Measurements from ENCODE around the gene DUSP12.

DUSP12 gene, protein sequence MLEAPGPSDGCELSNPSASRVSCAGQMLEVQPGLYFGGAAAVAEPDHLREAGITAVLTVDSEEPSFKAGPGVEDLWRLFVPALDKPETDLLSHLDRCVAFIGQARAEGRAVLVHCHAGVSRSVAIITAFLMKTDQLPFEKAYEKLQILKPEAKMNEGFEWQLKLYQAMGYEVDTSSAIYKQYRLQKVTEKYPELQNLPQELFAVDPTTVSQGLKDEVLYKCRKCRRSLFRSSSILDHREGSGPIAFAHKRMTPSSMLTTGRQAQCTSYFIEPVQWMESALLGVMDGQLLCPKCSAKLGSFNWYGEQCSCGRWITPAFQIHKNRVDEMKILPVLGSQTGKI

GRCh38 chr1:161749509-161750407, at the start of gene DUSP12:
Gene DUSP12 (plus strand): TSS chr1:161749786. CDS start chr1:161749802, 16 bp downstream.
- in situ Hi-C loops (cut with HindIII; ENCODE audit: low sequenced_read_pairs), result loop anchor here (5.0 to 25.0 kb wide), 3 partner anchors 42 to 265 kb away; partner anchors contain the start of genes FCGR3B and FCRLA

GRCh38 chr1:161702250-161702649, 47.3 kb upstream of the DUSP12 start:
- in situ Hi-C loops (cut with HindIII; ENCODE audit: low sequenced_read_pairs), result no loop called here

GRCh38 chr1:161705537-161705936, 44.0 kb upstream of the DUSP12 start:
- in situ Hi-C loops (cut with HindIII; ENCODE audit: low sequenced_read_pairs), result loop anchor here (5.0 kb wide), 1 partner anchor 42 kb away; the partner anchor contains the start of gene DUSP12

GRCh38 chr1:161706113-161706481, 43.5 kb upstream of the DUSP12 start:
- in situ Hi-C loops (cut with HindIII; ENCODE audit: low sequenced_read_pairs), result loop anchor here (5.0 kb wide), 1 partner anchor 41 kb away; the partner anchor contains the start of gene DUSP12

GRCh38 chr1:161706482-161707347, 42.9 kb upstream of the DUSP12 start, which contains the start of gene FCRLA:
Gene FCRLA (plus strand): TSS chr1:161707229. CDS start chr1:161707265, 36 bp downstream.
- in situ Hi-C loops (cut with HindIII; ENCODE audit: low sequenced_read_pairs), result loop anchor here (5.0 kb wide), 1 partner anchor 41 kb away; the partner anchor contains the start of gene DUSP12

GRCh38 chr1:161707503-161707902, 42.1 kb upstream of the DUSP12 start:
- in situ Hi-C loops (cut with HindIII; ENCODE audit: low sequenced_read_pairs), result loop anchor here (5.0 kb wide), 1 partner anchor 40 kb away; the partner anchor contains the start of gene DUSP12

DNA sequence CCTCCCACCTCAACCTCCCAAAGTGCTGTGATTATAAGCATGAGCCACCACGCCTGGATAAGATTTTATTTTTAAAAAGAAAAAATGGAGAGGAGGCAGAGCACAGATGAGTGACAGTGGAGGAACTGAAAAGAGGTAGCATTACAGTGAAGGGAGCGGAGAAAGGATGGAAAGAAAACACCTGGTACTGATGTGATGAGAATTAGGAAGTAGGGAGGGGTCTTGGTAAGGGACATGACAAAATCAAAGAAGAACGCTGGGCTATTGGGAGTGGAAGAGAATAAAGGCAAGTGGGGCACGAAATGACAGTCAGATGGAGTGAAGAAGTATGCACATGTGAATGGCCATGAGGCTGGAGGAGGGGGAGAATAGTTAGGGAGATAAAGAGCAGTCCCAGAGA, 40.2 kb upstream of the DUSP12 start:
- in situ Hi-C loops (cut with HindIII; ENCODE audit: low sequenced_read_pairs), result loop anchor here (5.0 kb wide), 1 partner anchor 38 kb away; the partner anchor contains the start of gene DUSP12

GRCh38 chr1:161710560-161710959, 39.0 kb upstream of the DUSP12 start:
- in situ Hi-C loops (cut with HindIII; ENCODE audit: low sequenced_read_pairs), result no loop called here

DNA sequence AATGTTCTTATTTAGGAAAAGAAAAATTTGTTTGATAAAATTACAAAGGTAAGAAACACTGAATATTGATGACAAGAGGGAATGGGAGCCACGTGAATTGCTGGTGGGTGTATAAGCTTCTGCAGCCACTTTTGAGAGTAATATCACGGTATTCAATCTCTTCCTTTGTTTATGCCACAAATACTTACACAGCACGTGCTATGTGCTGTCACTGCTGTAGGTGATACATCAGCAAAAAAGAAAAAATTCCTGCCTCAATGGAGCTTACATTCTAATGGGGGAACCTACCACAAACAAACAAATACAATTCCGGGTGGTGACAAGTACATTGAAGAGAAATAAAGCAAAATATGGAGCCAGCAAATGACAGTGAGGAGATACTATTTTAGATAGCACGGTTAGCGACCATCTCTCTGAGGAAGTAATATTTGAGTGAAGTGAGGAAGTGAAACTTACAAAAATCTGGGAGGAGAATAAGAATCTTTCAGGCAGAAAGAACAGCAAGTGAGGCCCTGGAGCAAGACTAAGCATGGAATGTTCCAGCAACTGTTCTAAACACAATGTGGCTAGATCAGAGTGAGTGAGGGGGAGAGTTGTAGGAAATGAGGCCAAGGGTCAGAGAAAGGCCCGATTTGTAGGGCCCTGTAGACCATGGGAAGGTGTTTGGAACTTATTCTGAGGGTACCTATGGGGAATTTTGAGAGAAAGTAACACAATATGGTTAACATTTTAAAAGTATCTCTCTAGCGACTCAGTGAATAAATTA, 30.8 kb upstream of the DUSP12 start:
- in situ Hi-C loops (cut with HindIII; ENCODE audit: low sequenced_read_pairs), result no loop called here

DNA sequence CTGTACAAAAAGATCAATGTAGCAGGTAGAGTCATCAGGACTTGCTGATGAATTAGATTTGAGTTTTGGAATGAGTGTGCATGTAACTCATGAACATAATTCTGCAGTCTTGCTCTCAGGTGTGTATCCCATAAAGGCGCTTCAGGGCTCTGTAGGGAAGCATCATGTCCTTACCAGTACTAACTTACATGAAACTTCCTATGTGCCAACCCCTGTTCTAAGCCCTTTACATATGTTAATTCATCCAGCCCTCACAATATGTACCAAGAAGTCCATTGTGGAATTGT, 30.3 kb upstream of the DUSP12 start:
- in situ Hi-C loops (cut with HindIII; ENCODE audit: low sequenced_read_pairs), result no loop called here

DNA sequence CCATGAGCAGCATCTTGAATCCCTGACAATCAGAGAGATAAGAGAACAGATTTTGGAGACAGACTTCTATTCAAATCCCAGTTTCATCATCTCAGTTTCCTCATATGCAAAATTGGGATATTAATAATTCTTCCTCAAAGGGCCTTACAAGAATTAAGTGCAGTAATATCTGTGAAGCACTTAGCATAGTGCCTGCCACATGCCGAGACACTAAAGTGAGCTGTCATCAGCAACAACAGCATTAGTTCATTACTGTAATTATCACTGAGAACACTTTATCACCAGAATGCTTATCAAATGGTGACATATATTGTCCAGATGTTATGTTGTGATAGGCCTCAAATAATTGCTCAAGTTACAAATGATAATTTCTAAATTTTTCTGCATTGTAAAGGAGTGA, 29.2 kb upstream of the DUSP12 start:
- in situ Hi-C loops (cut with HindIII; ENCODE audit: low sequenced_read_pairs), result no loop called here

DNA sequence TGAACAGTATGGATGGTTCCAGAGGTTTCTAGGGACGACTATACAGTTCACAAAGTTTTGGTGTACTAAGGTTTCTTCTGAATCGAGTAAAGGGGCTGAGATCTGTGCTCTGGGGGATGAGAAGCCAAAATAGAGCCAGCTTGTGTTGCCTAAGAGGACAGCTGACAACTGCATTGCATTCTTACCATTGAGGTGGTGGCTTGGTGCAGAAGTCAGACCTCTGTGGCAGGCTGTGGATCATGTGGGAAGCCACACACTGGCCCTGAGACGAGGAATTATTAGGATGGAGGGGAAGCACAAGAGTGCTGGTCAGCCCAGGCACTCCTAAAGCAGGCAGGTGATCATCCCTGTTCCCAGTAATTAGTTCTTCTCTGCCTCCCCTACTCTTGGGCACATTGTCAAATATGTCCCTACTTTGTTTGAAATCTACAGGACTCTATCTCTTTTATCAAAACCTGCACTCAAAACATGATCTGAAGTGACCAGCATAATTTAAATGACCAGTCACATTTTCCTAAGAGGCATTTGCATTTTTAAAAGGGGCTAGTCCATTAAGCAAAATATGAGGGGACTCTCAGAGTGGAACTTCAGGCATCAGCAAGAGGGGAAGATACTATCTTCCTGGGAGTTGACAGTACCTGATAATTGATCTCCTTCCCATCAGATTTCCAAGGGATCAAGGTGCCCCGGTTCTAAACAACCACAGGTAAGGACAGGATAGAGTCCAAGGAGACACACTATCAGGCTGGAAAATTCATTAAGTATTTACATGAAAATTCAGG, 28.4 kb upstream of the DUSP12 start, which contains the start of gene FCRLB:
TSS of gene FCRLB (plus strand) at position 589 of the 782 bp plus-strand sequence. CDS start 1,129 bp downstream, outside the sequence.
- in situ Hi-C loops (cut with HindIII; ENCODE audit: low sequenced_read_pairs), result no loop called here

GRCh38 chr1:161721738-161722343, 27.7 kb upstream of the DUSP12 start:
- in situ Hi-C loops (cut with HindIII; ENCODE audit: low sequenced_read_pairs), result no loop called here

DNA sequence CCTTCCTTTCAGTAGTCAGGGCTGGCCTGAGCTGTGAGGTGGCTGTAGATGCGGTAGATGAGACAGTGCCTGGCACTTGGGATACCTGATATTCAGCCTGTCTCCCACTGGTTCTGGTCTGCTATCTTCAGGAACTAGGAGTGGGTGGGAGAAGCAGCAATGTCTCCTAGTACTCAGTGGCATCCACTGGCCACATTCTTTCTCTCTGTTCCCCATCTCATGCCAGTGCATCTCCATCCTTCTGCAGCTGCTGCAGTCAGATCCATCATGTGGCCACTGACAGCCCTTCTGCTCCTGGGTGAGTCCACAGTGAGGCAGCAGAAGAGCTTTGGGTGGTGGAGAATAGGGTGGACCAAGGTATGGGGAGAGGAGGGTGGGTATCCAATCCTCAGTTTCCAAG, 27.2 kb upstream of the DUSP12 start:
- in situ Hi-C loops (cut with HindIII; ENCODE audit: low sequenced_read_pairs), result no loop called here

DNA sequence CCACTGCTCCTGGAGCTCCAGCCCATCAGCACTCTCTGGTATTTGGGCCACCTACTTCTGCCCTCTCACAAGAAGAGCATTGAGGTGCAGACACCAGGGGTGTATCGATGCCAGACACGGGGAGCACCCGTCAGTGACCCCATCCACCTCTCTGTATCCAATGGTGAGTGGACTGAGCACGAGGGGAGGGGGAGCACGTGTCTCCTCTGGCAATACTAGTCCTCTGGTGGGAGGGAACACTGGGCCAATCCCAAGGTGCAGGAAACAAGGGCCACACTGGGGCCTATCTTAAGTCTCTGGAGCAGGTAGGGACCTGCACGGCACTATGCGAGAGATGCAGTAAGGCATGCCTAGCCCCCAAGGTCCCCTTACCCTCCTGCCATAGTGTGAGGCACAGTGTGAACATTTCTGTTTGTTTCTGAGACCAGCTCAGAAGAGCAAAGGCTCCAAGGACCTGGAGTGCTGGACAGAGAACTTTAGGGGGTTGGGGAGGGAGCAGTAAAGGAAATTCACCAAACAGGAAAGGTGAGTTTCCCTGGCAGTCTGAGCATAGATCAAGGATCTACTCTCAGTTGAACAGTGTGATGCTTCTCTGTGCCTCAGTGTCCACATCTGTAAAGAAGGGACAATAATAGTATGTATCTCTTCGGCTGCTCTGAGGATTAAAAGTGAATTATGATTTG, 26.0 kb upstream of the DUSP12 start:
- in situ Hi-C loops (cut with HindIII; ENCODE audit: low sequenced_read_pairs), result no loop called here

DNA sequence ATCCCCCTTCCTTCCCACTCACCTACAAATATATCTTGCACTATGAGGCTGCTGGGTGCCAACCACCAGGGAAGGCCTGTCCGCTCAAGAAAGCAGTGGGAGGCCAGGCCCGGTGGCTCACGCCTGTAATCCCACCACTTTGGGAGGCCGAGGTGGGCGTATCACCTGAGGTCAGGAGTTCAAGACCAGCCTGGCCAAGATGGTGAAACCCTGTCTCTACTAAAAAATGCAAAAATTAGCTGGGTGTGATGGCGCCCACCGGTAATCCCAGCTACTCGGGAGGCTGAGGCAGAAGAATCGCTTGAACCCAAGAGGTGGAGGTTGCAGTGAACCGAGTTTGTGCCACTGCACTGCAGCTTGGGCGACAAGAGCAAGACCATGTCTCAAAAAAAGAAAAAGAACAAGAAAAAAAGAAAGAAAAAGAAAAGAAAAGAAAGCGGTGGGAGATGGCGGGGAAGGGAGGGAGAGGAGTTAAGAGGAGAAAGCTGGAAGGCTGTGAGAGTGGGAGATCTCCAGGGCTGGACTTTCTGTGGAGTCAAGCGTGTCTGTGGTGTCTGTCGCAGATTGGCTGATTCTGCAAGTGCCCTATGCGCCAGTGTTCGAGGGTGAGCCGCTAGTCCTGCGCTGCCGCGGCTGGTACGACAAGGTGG, 24.2 kb upstream of the DUSP12 start:
- in situ Hi-C loops (cut with HindIII; ENCODE audit: low sequenced_read_pairs), result loop anchor here (25.0 kb wide), 1 partner anchor 88 kb away; the partner anchor contains the start of gene FCGR3B

DNA sequence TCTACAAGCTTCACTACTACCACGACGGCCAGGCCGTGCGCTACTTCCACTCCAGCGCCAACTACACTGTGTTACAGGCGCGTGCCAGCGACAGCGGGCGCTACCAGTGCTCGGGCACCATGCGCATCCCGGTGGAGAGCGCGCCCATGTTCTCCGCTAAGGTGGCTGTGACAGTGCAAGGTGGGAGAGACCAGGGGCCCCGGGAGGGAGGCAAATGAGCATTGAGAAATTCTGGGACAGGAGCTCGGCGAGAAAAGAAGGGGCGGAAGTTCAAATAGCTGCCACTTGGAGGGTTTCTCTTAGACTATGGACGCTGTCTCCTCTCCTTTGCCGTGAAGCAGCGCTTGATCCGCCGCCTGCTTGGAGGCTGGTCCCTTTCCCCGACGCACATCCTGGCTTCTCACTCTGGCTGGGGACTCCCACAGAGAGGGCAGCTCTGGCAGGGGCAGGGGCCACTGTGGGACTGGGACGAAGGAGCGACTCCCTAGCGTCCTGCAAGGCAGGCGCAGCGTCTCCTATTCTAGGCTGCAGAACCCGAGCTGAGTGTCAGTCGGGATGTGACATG, 23.6 kb upstream of the DUSP12 start:
- in situ Hi-C loops (cut with HindIII; ENCODE audit: low sequenced_read_pairs), result loop anchor here (25.0 kb wide), 1 partner anchor 89 kb away; the partner anchor contains the start of gene FCGR3B
